WTC11 (cell line): ENCODE results near the gene BRSK2.

ENCODE experiments used
- AR ChIP-seq: fragments of 250-450 bp; sonication (Bioruptor Pico); IDR thresholded peaks from 2 replicates; pipeline ENCODE4 v1.9.0; 2021; ENCODE audit warnings: mild to moderate bottlenecking
- FOXP1 ChIP-seq: sonication (generic); formaldehyde crosslinking; IDR thresholded peaks from 2 replicates; pipeline ENCODE4 v1.8.0; 2022; ENCODE audit warnings: missing genetic modification reagents, mild to moderate bottlenecking, moderate library complexity, borderline replicate concordance
- JUN ChIP-seq: sonication (generic); formaldehyde crosslinking; IDR thresholded peaks from 2 replicates; pipeline ENCODE4 v1.8.0; 2023; ENCODE audit warnings: mild to moderate bottlenecking, missing genetic modification reagents
- USF2 ChIP-seq: sonication (generic); formaldehyde crosslinking; IDR thresholded peaks from 2 replicates; pipeline ENCODE4 v1.8.1; 2023; ENCODE audit warnings: mild to moderate bottlenecking, missing genetic modification reagents, moderate library complexity
- TF ChIP-seq, protein P1 (sequence below): fragments of 200-600 bp; IDR thresholded peaks from 2 replicates; pipeline ENCODE4 v1.8.0; 2022; ENCODE audit warnings: antibody characterized with exemption
- TF ChIP-seq, protein P2 (sequence below): sonication (generic); formaldehyde crosslinking; IDR thresholded peaks from 2 replicates; pipeline ENCODE4 v1.8.1; 2023; ENCODE audit warnings: mild to moderate bottlenecking, missing genetic modification reagents, borderline replicate concordance

- TF ChIP-seq, protein P1, sequence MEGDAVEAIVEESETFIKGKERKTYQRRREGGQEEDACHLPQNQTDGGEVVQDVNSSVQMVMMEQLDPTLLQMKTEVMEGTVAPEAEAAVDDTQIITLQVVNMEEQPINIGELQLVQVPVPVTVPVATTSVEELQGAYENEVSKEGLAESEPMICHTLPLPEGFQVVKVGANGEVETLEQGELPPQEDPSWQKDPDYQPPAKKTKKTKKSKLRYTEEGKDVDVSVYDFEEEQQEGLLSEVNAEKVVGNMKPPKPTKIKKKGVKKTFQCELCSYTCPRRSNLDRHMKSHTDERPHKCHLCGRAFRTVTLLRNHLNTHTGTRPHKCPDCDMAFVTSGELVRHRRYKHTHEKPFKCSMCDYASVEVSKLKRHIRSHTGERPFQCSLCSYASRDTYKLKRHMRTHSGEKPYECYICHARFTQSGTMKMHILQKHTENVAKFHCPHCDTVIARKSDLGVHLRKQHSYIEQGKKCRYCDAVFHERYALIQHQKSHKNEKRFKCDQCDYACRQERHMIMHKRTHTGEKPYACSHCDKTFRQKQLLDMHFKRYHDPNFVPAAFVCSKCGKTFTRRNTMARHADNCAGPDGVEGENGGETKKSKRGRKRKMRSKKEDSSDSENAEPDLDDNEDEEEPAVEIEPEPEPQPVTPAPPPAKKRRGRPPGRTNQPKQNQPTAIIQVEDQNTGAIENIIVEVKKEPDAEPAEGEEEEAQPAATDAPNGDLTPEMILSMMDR = no peak
- TF ChIP-seq, protein P2, sequence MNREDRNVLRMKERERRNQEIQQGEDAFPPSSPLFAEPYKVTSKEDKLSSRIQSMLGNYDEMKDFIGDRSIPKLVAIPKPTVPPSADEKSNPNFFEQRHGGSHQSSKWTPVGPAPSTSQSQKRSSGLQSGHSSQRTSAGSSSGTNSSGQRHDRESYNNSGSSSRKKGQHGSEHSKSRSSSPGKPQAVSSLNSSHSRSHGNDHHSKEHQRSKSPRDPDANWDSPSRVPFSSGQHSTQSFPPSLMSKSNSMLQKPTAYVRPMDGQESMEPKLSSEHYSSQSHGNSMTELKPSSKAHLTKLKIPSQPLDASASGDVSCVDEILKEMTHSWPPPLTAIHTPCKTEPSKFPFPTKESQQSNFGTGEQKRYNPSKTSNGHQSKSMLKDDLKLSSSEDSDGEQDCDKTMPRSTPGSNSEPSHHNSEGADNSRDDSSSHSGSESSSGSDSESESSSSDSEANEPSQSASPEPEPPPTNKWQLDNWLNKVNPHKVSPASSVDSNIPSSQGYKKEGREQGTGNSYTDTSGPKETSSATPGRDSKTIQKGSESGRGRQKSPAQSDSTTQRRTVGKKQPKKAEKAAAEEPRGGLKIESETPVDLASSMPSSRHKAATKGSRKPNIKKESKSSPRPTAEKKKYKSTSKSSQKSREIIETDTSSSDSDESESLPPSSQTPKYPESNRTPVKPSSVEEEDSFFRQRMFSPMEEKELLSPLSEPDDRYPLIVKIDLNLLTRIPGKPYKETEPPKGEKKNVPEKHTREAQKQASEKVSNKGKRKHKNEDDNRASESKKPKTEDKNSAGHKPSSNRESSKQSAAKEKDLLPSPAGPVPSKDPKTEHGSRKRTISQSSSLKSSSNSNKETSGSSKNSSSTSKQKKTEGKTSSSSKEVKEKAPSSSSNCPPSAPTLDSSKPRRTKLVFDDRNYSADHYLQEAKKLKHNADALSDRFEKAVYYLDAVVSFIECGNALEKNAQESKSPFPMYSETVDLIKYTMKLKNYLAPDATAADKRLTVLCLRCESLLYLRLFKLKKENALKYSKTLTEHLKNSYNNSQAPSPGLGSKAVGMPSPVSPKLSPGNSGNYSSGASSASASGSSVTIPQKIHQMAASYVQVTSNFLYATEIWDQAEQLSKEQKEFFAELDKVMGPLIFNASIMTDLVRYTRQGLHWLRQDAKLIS (CRISPR knock-in tag) = no peak
- TF ChIP-seq JUN (no peak), AR (CRISPR knock-in tag) (no peak), FOXP1 (CRISPR knock-in tag) (no peak), USF2 (CRISPR knock-in tag) (no peak)
Observed at GRCh38 chr11:1462698-1462975, 72.9 kb downstream of the BRSK2 start.
